ENCODE data around the gene SH3BGR. TPM values are rescaled to one million over a fixed set of nuclear protein-coding genes. Genes with fewer than 3 reads are reported as not detected.

The SH3BGR gene
- total RNA-seq, 1 donor from 2014 or later = 0.33 TPM

DNA sequence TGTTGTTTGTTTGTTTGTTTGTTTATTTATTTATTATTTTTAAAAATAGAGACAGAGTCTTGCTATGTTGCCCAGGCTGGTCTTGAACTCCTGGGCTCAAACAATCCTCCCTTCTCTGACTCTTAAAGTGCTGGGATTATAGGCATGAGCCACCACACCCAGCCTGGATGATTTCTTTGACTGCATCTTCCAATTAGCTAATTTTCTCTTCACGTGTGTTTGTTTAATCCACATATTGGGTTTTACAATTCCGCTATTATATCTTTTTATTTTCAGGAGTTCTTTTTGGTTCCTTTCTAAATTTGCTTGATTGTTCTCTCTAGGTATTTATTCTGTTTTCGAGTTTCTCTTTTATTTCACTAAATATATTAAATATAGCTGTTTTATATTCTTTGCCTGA lies 19.8 kb downstream of the SH3BGR start:
- Mint-ChIP-seq H3K27ac (no peak overlapping the region), H3K9me3 (no peaks in the 10 kb centered on the region), H3K27me3 (no peaks in the 10 kb centered on the region), H3K4me3 (no peak overlapping the region), H3K4me1 (no peaks in the 10 kb centered on the region), H3K36me3 (ENCODE audit: low read depth) (no peaks in the 10 kb centered on the region)
- DNase-seq = no peak
- intact Hi-C loops (cut with micrococcal nuclease) = no loop called here
- ChIA-PET CTCF (no interaction called here), POLR2A (no interaction called here)
- no peak for ATAC-seq (ENCODE audit: low read depth)
- TF ChIP-seq, protein P1, sequence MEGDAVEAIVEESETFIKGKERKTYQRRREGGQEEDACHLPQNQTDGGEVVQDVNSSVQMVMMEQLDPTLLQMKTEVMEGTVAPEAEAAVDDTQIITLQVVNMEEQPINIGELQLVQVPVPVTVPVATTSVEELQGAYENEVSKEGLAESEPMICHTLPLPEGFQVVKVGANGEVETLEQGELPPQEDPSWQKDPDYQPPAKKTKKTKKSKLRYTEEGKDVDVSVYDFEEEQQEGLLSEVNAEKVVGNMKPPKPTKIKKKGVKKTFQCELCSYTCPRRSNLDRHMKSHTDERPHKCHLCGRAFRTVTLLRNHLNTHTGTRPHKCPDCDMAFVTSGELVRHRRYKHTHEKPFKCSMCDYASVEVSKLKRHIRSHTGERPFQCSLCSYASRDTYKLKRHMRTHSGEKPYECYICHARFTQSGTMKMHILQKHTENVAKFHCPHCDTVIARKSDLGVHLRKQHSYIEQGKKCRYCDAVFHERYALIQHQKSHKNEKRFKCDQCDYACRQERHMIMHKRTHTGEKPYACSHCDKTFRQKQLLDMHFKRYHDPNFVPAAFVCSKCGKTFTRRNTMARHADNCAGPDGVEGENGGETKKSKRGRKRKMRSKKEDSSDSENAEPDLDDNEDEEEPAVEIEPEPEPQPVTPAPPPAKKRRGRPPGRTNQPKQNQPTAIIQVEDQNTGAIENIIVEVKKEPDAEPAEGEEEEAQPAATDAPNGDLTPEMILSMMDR (IDR thresholded peaks at IDR 0.05) = no peak

GRCh38 chr21:39472786-39473185 lies 21.0 kb downstream of the SH3BGR start:
- Mint-ChIP-seq H3K4me1 (no peaks in the 10 kb centered on the region), H3K4me3 (no peak overlapping the region), H3K27me3 (no peaks in the 10 kb centered on the region), H3K36me3 (ENCODE audit: low read depth) (no peaks in the 10 kb centered on the region), H3K9me3 (no peaks in the 10 kb centered on the region), H3K27ac (no peak overlapping the region)
- ATAC-seq (ENCODE audit: low read depth) (no peak), DNase-seq (no peak)
- intact Hi-C loops (cut with micrococcal nuclease) = no loop called here
- TF ChIP-seq, protein P1 (IDR thresholded peaks at IDR 0.05) = no peak
- CTCF ChIA-PET = no interaction called here
- POLR2A ChIA-PET = no interaction called here

DNA sequence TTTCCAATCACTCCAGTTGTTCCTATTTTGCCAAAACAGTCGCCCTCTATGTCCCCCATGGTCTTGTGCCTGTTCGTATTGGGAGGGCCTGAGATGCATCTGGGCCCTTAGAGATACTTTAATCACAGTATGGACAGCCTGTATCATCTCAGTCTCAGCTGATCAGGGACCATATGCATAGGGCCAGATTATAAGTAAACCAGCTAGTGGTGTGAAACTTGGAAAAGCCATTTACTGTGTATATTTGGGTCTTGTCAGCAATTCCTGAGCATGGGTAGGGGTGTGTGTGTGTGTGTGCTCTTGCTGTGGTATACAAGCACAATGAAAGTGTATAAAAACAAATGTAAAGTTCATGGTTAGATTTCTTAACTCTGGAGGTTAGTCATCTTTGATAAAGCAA lies 22.8 kb downstream of the SH3BGR start:
- Mint-ChIP-seq H3K27ac (no peak overlapping the region), H3K9me3 (no peaks in the 10 kb centered on the region), H3K36me3 (ENCODE audit: low read depth) (no peaks in the 10 kb centered on the region), H3K27me3 (no peaks in the 10 kb centered on the region), H3K4me3 (no peak overlapping the region), H3K4me1 (no peaks in the 10 kb centered on the region)
- POLR2A ChIA-PET = no interaction called here
- CTCF ChIA-PET = no interaction called here
- TF ChIP-seq, protein P1 (IDR thresholded peaks at IDR 0.05) = no peak
- ATAC-seq (ENCODE audit: low read depth) (no peak), DNase-seq (no peak)
- intact Hi-C loops (cut with micrococcal nuclease) = no loop called here

DNA sequence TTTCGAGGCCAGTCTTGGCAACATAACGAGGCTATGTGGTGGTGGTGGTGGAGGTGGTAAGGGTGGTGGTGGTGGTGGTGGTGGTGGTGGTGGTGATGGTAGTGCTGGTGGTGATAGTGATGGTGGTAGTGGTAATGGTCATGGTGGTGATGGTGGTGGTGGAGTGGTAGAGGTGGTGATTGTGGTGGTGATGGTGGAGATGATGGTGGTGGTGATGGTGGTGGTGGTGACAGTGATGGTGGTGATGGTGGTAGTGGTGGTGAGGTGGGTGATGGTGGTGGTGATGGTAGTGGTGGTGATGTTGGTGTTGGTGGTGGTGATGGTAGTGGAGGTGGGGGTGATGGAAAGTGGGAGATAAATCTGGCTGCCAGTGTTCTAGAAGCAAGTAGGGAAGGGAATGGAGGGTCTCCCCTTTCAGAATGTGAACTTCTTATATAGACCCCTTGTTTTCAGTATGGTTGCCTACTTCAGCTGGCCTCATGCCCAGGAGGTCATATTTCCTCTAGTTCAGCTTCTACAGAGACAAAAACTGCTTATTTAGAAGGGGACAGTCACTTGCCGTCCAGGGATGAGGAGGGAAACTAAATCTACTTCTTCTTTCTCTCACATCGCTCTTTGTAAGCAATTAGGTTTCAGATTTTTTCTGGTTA lies 27.5 kb downstream of the SH3BGR start:
- Mint-ChIP-seq H3K4me1 (no peaks in the 10 kb centered on the region), H3K27me3 (no peaks in the 10 kb centered on the region), H3K9me3 (no peaks in the 10 kb centered on the region), H3K4me3 (no peak overlapping the region), H3K27ac (no peak overlapping the region), H3K36me3 (ENCODE audit: low read depth) (no peaks in the 10 kb centered on the region)
- DNase-seq (no peak), ATAC-seq (ENCODE audit: low read depth) (no peak)
- TF ChIP-seq, protein P1 (IDR thresholded peaks at IDR 0.05) = no peak
- ChIA-PET POLR2A (no interaction called here), CTCF (no interaction called here)
- intact Hi-C loops (cut with micrococcal nuclease) = no loop called here

- ATAC-seq (ENCODE audit: low read depth) (no peak), DNase-seq (no peak)
- no peaks in the 10 kb centered on the region for H3K36me3 Mint-ChIP-seq (ENCODE audit: low read depth)
- no peak overlapping the region for H3K27ac Mint-ChIP-seq
- intact Hi-C loops (cut with micrococcal nuclease) = no loop called here
- H3K4me1 Mint-ChIP-seq = no peaks in the 10 kb centered on the region
- H3K27me3 Mint-ChIP-seq = no peaks in the 10 kb centered on the region
- H3K4me3 Mint-ChIP-seq = no peak overlapping the region
- TF ChIP-seq, protein P1 (IDR thresholded peaks at IDR 0.05) = no peak
- no peaks in the 10 kb centered on the region for H3K9me3 Mint-ChIP-seq
- ChIA-PET POLR2A (no interaction called here), CTCF (no interaction called here)
These were observed 28.0 kb downstream of the SH3BGR start for GRCh38 chr21:39479814-39480182.
